ENCODE results near the gene NTN1. TPM values are rescaled to one million over a fixed set of nuclear protein-coding genes. Genes with fewer than 3 reads are reported as not detected.
A peak's percentile ranks its signal among the peaks of the same experiment; 100 is the strongest.

The NTN1 gene
- total and polyA plus RNA-seq, 2 of the 4 experiments (the other 2 are of a cell fraction), result under 0.01 to 0.07 TPM

DNA sequence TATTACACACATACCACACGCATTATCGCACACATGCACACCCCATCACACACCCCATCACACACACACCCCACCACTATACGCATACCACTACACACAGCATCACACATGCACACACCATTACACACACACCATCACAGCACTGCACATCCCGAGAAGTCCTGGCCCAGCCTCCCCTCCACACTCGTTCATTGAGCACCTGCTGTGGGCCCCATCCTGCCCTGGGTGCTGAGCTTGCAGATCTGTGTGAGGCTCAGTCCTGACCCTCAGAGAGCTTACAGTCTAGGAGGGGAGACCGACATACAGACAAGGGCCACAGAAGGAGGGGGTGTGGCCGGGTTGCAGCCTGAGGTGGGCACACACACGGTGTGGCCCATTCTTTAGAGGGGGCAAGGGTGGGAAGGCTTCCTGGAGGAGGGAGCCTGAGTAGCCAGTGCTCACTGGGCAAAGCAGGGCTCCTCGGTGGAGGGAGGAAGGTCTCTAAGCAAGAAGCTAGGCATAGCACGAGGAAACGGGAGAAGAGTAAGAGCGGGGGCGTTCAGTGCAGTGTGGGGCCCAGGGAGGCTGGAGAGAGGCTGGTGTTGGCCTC lies 206.6 kb downstream of the NTN1 start:
- no peak; the same call in 1 of the 2 replicates for ATAC-seq (ENCODE audit: low read depth)
- no peak overlapping the region; the same call in 1 of the 2 replicates for H4K5ac ChIP-seq (ENCODE audit: low read depth, low read length)
- no peak overlapping the region for H2BK120ac ChIP-seq (ENCODE audit: low read depth, low read length)
- H2BK20ac ChIP-seq (ENCODE audit: low read depth, low read length), result no peak overlapping the region
- H3K27ac ChIP-seq (ENCODE audit: insufficient read depth, low read length), result no peak overlapping the region
- no peaks in the 10 kb centered on the region for H4K20me1 ChIP-seq (ENCODE audit: insufficient read depth, low read length)
- no TSS peak for BruUV-seq (replicated peaks)
- in situ Hi-C loops (cut with MboI; ENCODE audit: low sequenced_read_pairs) (no loop called here), dilution Hi-C loops (cut with HindIII; ENCODE audit: low sequenced_read_pairs, unreplicated experiment) (no loop called here), intact Hi-C loops (cut with micrococcal nuclease) (no loop called here)
- H3K9me3 ChIP-seq (ENCODE audit: control insufficient read depth, insufficient read depth, low read length), result no peaks in the 10 kb centered on the region
- H3K4me2 ChIP-seq (ENCODE audit: low read depth, low read length), result no peak overlapping the region; the same call in 1 of the 2 replicates
- POLR2A ChIA-PET (ENCODE audit: unreplicated experiment), result no interaction called here
- no peaks in the 10 kb centered on the region for H3K79me1 ChIP-seq (ENCODE audit: low read depth in 1 of 2, low read length in 2 of 2)
- no peak overlapping the region for H4K91ac ChIP-seq (ENCODE audit: insufficient read depth, low read depth, low read length)
- H2AK5ac ChIP-seq (ENCODE audit: low read depth, low read length), result no peak overlapping the region
- H4K8ac ChIP-seq (ENCODE audit: low read depth in 2 of 2, low read length in 2 of 2), result no peak overlapping the region
- H3K14ac ChIP-seq (replicated peaks; ENCODE audit: low read depth, low read length), result no peak overlapping the region
- TF ChIP-seq NFE2L2 (IDR thresholded peaks at IDR 0.05; ENCODE audit: low read depth, low read length), result no peak
- no peak for TF ChIP-seq RAD21 (IDR thresholded peaks at IDR 0.05; ENCODE audit: low read length)
- TF ChIP-seq RFX5 (IDR thresholded peaks at IDR 0.05; ENCODE audit: low read depth, low read length), result no peak
- no peak for TF ChIP-seq CEBPB (IDR thresholded peaks at IDR 0.05; ENCODE audit: low read depth, low read length)
- no peaks in the 10 kb centered on the region; the same call in 1 of the 2 replicates for H3K27me3 ChIP-seq (ENCODE audit: control insufficient read depth, insufficient read depth, low read length)
- peaks cover 8% of the 10 kb centered on the region; the same call in 1 of the 2 replicates for H3K4me1 ChIP-seq (ENCODE audit: control insufficient read depth, insufficient read depth, low read length)
- no peak overlapping the region for H2AK9ac ChIP-seq (replicated peaks; ENCODE audit: low read depth, low read length, poor library complexity)
- H3K18ac ChIP-seq (ENCODE audit: low read depth, low read length), result no peak overlapping the region; the same call in 1 of the 2 replicates
- no peak overlapping the region for H3K9ac ChIP-seq (ENCODE audit: low read depth, low read length)
- H2AFZ ChIP-seq (replicated peaks; ENCODE audit: low read length, poor library complexity), result peak overlapping the region; percentile 48
- no peak overlapping the region for H3K4me3 ChIP-seq (ENCODE audit: insufficient read depth, low read depth, low read length)
- no peaks in the 10 kb centered on the region for H3K36me3 ChIP-seq (ENCODE audit: control insufficient read depth, insufficient read depth, low read length)
- 76 to 100% methylated on average over 2 to 10 of the region's 13 CpGs for WGBS, 2 experiments (ENCODE audit: extremely low coverage in 2 of 2, insufficient read length in 1 of 2)
- H3K9me1 ChIP-seq (ENCODE audit: insufficient read depth, low read length), result no peaks in the 10 kb centered on the region
- H3K4ac ChIP-seq (ENCODE audit: low read depth, low read length), result no peak overlapping the region
- H2BK5ac ChIP-seq (ENCODE audit: low read depth, low read length, poor library complexity, severe bottlenecking), result peak overlapping the region; percentile 66
- no peak for DNase-seq
- H3K23ac ChIP-seq (ENCODE audit: low read depth, low read length), result no peak overlapping the region
- CTCF ChIA-PET, result no interaction called here
- no peak overlapping the region for H3K56ac ChIP-seq (ENCODE audit: extremely low read depth, insufficient read depth, low read length)
- H2BK15ac ChIP-seq (ENCODE audit: low read depth, low read length), result no peak overlapping the region
